ENCODE results near the gene ANO1. TPM values are rescaled to one million over a fixed set of nuclear protein-coding genes. Genes with fewer than 3 reads are reported as not detected.

Gene ANO1
- polyA plus RNA-seq (2012; rRNA removed) = not detected in 2 replicates
- not detected in 2 replicates for polyA plus RNA-seq (2012; cell fraction: cytosol; rRNA removed)
- polyA plus RNA-seq (2012; cell fraction: nucleus; rRNA removed) = not detected in 2 replicates

GRCh38 chr11:70078095-70078780, at the start of gene ANO1:
Gene ANO1 (plus strand): TSS chr11:70078317. CDS start chr11:70078607, 290 bp downstream.
- Histone ChIP-seq H3K4me1 (ENCODE audit: control insufficient read depth in 1 of 2, insufficient read depth in 2 of 2, low read depth in 1 of 2, low read length in 1 of 2) (no peaks in the 10 kb centered on the region; a peak in 1 of 4 replicates), H4K20me1 (ENCODE audit: insufficient read depth) (no peaks in the 10 kb centered on the region), H3K36me3 (replicated peaks in 1 of 2; ENCODE audit: control insufficient read depth in 1 of 2, insufficient read depth in 2 of 2, low read length in 1 of 2) (no peaks in the 10 kb centered on the region), H3K79me2 (ENCODE audit: insufficient read depth) (no peaks in the 10 kb centered on the region), H3K27me3 (ENCODE audit: insufficient read depth) (peaks cover 8% of the 10 kb centered on the region; the same call in 1 of the 2 replicates), H3K9me3 (no peaks in the 10 kb centered on the region), H3K27ac (ENCODE audit: low read depth in 2 of 2, low read length in 1 of 2) (no peak within 1 kb of the TSS), H2AFZ (ENCODE audit: low read depth) (no peak within 1 kb of the TSS), H3K9me2 (no peaks in the 10 kb centered on the region), H3K4me2 (no peak within 1 kb of the TSS), H3K9ac (no peak within 1 kb of the TSS), H3K4me3 (ENCODE audit: low read depth in 2 of 2, low read length in 1 of 2) (no peak within 1 kb of the TSS; a peak in 1 of 4 replicates), H3F3A (replicated peaks; ENCODE audit: insufficient read depth) (no peaks in the 10 kb centered on the region)
- DNase-seq = peak; percentile 79
- TF ChIP-seq EZH2phosphoT487 (IDR thresholded peaks at IDR 0.05; ENCODE audit: borderline replicate concordance, low read depth) (no peak), SMC3 (IDR thresholded peaks at IDR 0.05; ENCODE audit: low read depth, low read length) (0 out of 2 replicates have a peak, but pooled peaks have one; percentile 4)
- CTCF ChIA-PET = no interaction called here
- 6% methylated on average over 11 of the region's 87 CpGs for WGBS (ENCODE audit: low lambda C conversion rate)
- POLR2A ChIA-PET = no interaction called here

- Histone ChIP-seq H3K27ac (ENCODE audit: low read depth in 2 of 2, low read length in 1 of 2) (no peak overlapping the region), H3F3A (replicated peaks; ENCODE audit: insufficient read depth) (no peaks in the 10 kb centered on the region), H3K36me3 (replicated peaks in 1 of 2; ENCODE audit: control insufficient read depth in 1 of 2, insufficient read depth in 2 of 2, low read length in 1 of 2) (no peaks in the 10 kb centered on the region), H3K4me1 (ENCODE audit: control insufficient read depth in 1 of 2, insufficient read depth in 2 of 2, low read depth in 1 of 2, low read length in 1 of 2) (no peaks in the 10 kb centered on the region), H3K9ac (no peak overlapping the region), H4K20me1 (ENCODE audit: insufficient read depth) (no peaks in the 10 kb centered on the region), H2AFZ (ENCODE audit: low read depth) (no peak overlapping the region), H3K4me2 (no peak overlapping the region), H3K27me3 (ENCODE audit: insufficient read depth) (no peaks in the 10 kb centered on the region), H3K9me3 (no peaks in the 10 kb centered on the region), H3K79me2 (ENCODE audit: insufficient read depth) (no peaks in the 10 kb centered on the region), H3K9me2 (no peaks in the 10 kb centered on the region), H3K4me3 (ENCODE audit: low read depth in 2 of 2, low read length in 1 of 2) (no peak overlapping the region)
- no peak for TF ChIP-seq JUND (IDR thresholded peaks at IDR 0.05)
- 59% methylated on average over 7 of the region's 14 CpGs for WGBS (ENCODE audit: low lambda C conversion rate)
- DNase-seq = no peak
- ChIA-PET POLR2A (no interaction called here), CTCF (no interaction called here)
Observed at GRCh38 chr11:70029115-70029860, 48.8 kb upstream of the ANO1 start.

- Histone ChIP-seq H4K20me1 (ENCODE audit: insufficient read depth) (no peaks in the 10 kb centered on the region), H3K9me2 (no peaks in the 10 kb centered on the region), H3K4me2 (no peak overlapping the region), H3K79me2 (ENCODE audit: insufficient read depth) (no peaks in the 10 kb centered on the region), H3K4me3 (ENCODE audit: low read depth in 2 of 2, low read length in 1 of 2) (no peak overlapping the region), H2AFZ (ENCODE audit: low read depth) (no peak overlapping the region), H3K9me3 (no peaks in the 10 kb centered on the region), H3K27me3 (ENCODE audit: insufficient read depth) (no peaks in the 10 kb centered on the region), H3K27ac (ENCODE audit: low read depth in 2 of 2, low read length in 1 of 2) (no peak overlapping the region), H3K36me3 (replicated peaks in 1 of 2; ENCODE audit: control insufficient read depth in 1 of 2, insufficient read depth in 2 of 2, low read length in 1 of 2) (no peaks in the 10 kb centered on the region), H3F3A (replicated peaks; ENCODE audit: insufficient read depth) (no peaks in the 10 kb centered on the region), H3K4me1 (ENCODE audit: control insufficient read depth in 1 of 2, insufficient read depth in 2 of 2, low read depth in 1 of 2, low read length in 1 of 2) (no peaks in the 10 kb centered on the region), H3K9ac (no peak overlapping the region)
- TF ChIP-seq GABPA (IDR thresholded peaks at IDR 0.05; ENCODE audit: low read depth) (no peak), EP300 (IDR thresholded peaks at IDR 0.05; ENCODE audit: borderline replicate concordance in 1 of 2, low read depth in 1 of 2, low read length in 1 of 2) (no peak), EZH2phosphoT487 (IDR thresholded peaks at IDR 0.05; ENCODE audit: borderline replicate concordance, low read depth) (no peak), CTCF (IDR thresholded peaks at IDR 0.05) (no peak), IRF3 (IDR thresholded peaks at IDR 0.05; ENCODE audit: low read depth, low read length) (no peak), GATA2 (CRISPR knock-in tag; IDR thresholded peaks at IDR 0.05) (no peak), TCF12 (IDR thresholded peaks at IDR 0.05) (no peak), ZBTB33 (IDR thresholded peaks at IDR 0.05; ENCODE audit: borderline replicate concordance, low read depth) (no peak), TEAD4 (IDR thresholded peaks at IDR 0.05; ENCODE audit: borderline replicate concordance, insufficient read depth) (no peak), CHD2 (IDR thresholded peaks at IDR 0.05; ENCODE audit: low read length, partially characterized antibody) (no peak), TAF1 (IDR thresholded peaks at IDR 0.05; ENCODE audit: borderline replicate concordance, low read depth, low read length) (no peak), NRF1 (IDR thresholded peaks at IDR 0.05; ENCODE audit: low read depth, low read length) (no peak), JUND (IDR thresholded peaks at IDR 0.05) (no peak)
- ChIA-PET CTCF (no interaction called here), POLR2A (no interaction called here)
- WGBS (ENCODE audit: low lambda C conversion rate) = 47% methylated on average over 5 of the region's 9 CpGs
- DNase-seq = no peak
Observed at GRCh38 chr11:70029861-70030380, 48.2 kb upstream of the ANO1 start.
